Fibroblast of skin of back (primary cell): ENCODE results near the gene CHD3.
"Not testable (repeated sequence)": the region's sequence is repeated elsewhere in the genome, so short reads cannot be mapped to it uniquely, and the experiment has no call there.

Experiments used
- DNase-seq: peaks from one replicate; pipeline ENCODE4 v3.0.0-alpha.2; 2013

The CHD3 gene

GRCh38 chr17:7935859-7936258 lies 47.3 kb downstream of the CHD3 start:
- no peak for DNase-seq

DNA sequence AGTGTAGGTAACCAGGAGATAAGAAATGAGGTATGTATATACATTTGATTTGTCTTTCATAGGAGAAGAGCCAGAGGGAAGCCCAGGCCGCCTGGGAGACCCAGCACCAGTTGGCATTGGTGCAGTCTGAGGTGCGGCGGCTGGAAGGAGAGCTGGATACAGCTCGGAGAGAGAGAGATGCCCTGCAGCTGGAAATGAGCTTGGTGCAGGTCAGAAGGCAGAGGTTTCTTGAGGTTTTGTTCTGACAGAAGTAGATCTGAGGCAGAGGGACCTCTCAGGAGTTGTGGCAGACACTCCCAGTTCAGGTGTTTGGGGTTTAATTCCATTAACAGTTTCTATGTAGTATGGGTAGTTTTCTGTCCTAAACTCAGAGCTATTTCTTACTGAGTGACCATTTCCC lies 51.4 kb downstream of the CHD3 start:
- DNase-seq = no peak

DNA sequence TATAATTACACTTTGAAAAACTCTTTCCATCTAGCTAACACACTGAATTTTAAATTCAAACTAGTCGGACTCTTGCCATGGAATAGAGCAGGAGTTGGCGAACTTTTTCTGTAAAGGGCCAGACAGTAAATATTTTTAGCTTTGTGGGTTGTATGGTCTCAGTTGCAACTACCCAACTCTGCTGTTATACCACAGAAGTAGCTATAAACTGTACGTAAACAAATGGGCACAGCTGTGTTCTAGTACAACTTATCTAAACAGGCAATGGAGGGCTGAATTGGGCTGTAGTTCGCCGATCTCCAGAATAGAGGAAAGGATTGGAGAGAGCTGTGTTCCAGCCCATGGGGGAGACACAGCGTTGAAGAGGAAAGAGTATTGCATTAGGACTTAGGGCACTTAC lies 52.2 kb downstream of the CHD3 start:
- DNase-seq = no peak

DNA sequence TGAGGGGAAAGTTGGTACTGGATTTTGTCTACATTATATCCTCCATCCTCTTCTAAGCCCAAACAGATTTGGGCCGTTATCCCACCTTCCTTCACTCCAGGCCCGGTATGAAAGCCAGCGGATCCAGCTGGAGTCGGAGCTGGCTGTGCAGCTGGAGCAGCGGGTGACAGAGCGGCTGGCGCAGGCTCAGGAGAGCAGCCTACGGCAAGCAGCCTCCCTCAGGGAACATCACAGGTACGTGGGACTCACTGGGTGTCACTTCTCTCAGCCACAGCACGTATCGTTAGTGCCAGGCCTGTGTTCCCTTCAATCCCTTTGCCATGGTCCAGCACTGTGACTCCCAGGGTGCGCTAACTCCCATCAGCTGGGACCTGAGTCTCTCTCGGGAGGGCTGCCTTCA lies 54.7 kb downstream of the CHD3 start:
- DNase-seq = no peak

DNA sequence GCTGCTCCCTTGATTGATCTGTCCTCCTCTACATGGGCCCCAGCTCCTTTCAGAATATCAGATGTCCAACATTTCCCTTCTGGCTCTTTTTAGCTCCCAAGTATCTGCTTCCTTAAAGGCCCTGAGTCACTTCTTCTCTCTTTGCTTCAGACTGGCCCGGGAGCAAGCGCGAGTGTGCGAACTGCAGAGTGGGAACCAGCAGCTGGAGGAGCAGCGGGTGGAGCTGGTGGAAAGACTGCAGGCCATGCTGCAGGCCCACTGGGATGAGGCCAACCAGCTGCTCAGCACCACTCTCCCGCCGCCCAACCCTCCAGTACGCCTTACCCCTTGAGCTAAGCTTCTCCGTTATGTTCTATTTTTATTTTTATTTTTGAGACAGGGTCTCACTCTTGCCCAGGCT lies 55.7 kb downstream of the CHD3 start:
- DNase-seq = no peak

DNA sequence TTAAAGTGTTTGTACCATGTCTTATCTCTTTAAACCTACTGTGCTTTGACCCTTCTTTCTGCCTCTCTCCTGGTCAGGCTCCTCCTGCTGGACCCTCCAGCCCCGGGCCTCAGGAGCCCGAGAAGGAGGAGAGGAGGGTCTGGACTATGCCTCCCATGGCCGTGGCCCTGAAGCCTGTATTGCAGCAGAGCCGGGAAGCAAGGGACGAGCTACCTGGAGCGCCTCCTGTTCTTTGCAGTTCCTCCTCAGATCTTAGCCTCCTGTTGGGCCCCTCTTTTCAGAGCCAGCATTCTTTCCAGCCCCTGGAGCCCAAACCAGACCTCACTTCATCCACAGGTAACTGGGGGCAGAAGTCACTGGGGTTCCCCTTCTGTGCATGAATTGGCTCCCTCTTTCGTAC lies 57.1 kb downstream of the CHD3 start:
- no peak for DNase-seq

DNA sequence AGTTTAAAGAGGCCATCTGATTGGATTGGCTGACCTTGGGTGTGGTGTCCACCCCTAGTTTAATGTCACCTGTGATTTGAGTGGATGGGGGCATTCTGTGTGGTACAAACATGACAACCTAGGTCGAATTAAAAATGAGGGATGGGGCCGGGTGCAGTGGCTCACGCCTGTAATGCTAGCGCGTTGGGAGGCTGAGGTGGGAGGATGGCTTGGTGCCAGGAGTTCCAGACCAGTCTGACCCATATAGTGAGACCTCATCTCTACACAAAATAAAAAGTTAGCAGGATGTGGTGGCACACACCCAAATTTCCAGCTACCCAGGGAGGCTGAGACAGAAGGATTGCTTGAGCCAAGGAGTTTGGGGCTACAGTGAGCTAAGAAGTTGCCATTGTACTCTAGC lies 57.9 kb downstream of the CHD3 start:
- no peak for DNase-seq

GRCh38 chr17:7947651-7948050 lies 59.1 kb downstream of the CHD3 start:
- DNase-seq = peak; percentile 22

GRCh38 chr17:7950578-7950977 lies 62.0 kb downstream of the CHD3 start:
- DNase-seq = no peak

DNA sequence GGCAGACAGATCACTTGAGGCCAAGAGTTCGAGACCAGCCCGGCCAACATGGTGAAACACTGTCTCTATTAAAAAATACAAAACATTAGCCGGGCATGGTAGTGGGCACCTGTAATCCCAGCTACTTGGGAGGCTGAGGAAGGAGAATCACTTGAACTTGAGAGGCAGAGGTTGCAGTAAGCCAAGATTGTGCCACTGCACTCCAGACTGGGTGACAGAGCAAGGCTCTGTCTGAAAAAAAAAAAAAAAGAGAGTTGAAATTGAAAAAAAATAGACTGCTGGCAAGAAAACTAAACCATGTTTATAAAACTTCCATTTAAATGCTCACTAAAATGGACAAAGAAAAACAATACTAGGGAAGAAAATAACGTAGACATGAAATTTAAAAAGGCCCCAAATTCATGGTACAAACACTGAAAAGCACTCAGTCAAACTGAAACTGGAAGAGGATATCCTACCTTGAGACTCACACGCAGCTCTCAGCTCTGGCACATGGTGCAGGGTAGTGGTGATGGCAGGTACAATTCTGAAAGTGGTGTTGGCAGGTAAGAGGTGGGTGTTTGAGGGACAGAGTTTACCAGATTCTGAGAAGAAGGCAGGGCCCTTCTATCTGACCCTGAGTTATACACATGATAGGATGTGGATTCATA lies 62.7 kb downstream of the CHD3 start:
- DNase-seq = no peak

DNA sequence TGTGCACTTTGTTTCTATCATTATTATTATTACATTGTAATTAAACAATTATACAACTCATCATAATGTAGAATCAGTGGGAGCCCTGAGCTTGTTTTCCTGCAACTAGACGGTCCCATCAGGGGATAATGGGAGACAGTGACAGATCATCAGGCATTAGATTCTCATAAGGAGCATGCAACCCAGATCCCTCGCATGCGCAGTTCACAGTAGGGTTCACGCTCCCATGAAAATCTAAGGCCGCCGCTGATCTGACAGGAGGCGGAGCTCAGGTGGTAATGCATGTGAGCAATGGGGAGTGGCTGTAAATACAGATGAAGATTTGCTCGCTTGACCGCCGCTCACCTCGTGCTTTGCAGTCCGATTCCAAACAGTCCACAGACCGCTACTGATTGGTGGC lies 64.7 kb downstream of the CHD3 start:
- DNase-seq = not testable (repeated sequence)

DNA sequence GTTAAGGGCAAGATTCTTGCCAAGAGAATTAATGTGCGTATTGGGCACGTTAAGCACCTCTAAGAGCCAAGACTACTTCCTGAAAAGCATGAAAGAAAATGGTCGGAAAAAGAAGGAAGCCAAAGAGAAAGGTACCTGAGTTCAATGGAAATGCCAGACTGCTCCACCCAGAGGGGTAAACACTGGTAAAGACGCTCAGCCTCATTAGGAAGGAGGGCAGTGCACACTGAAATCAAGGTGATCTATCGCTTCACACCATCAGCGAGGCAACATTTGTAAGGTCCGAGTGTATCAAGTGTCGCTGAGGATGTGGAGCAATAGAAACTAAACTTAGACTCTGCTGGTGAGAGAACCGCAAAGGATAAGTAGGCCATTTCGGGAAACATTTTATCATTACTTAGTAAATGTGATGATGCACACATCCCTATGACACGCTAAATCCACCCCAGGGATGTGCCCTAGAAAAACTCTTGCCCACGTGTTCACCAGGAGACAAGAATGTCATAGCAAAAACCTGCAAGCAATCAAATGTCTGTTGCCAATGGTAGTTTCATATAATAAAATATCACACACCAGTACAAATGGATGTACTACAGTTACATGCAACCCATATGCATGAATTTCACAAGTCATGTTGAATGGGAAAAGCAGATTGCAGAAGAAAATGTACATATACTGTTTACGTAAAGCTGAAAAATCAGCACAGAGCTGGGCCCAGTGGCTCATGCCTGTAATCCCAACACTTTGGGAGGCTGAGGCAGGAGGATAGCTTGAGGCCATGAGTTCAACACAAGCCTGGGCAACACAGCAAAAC lies 67.0 kb downstream of the CHD3 start:
- peak; percentile 7 for DNase-seq

DNA sequence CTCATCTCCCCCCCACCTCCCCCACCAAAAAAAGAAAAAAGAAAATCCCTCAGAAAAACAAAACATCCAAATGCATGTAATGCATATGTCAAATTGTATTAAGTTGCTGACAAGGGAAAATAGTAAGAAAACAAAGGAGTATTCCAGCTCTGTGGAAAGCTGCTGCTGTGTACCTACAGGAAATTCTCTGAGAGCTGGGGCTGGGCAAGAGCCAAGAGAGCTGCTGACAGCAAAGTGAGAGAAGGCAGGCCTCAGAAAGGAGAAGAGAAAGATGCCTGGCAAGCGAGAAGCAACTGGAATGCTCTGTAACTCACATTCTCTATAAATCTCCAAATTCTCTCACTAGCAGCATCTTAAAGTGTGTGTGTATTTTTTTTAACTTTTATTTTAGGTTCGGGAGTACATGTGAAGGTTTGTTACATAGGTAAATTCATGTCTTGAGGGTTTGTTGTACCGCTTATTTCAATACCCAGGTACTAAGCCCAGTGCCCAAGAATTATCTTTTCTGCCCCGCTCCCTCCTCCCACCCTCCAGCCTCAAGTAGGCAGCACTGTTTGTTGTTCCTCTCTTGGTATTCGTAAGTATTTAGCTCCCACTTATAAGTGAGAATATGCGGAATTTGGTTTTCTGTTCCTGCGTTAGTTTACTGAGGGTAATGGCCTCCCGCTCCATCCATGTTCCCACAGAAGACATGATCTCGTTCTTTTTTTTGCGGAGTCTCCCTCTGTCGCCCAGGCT lies 67.8 kb downstream of the CHD3 start:
- no peak for DNase-seq

GRCh38 chr17:7959503-7960253 lies 71.1 kb downstream of the CHD3 start:
- DNase-seq = no peak

- DNase-seq = no peak
Observed at GRCh38 chr17:7961421-7961820, 72.8 kb downstream of the CHD3 start.
